WTC11 (cell line): ENCODE data around the gene XAB2. TPM values are rescaled to one million over a fixed set of nuclear protein-coding genes. Genes with fewer than 3 reads are reported as not detected.

Source experiments
- ATAC-seq: fragments of 200-7000 bp; cut with Tn5 transposase; 2 replicates; pipeline ENCODE4 v1.10.0; 2021; ENCODE audit warnings: mild to moderate bottlenecking, moderate library complexity
- CTCF ChIA-PET: fragments of 300-600 bp; sonication (Branson Sonifier 250); formaldehyde crosslinking; loops from one replicate; lab custom pipeline; 2021; ENCODE audit warnings: antibody characterized with exemption; lab: Charles Lee
- POLR2A ChIA-PET: fragments of 350-600 bp; sonication (Branson Sonifier 250); formaldehyde crosslinking; loops from one replicate; lab custom pipeline; 2021; ENCODE audit warnings: antibody characterized with exemption; lab: Charles Lee
- DNase-seq: peaks from one replicate; pipeline ENCODE4 v3.0.0; 2021; ENCODE audit warnings: low spot score
- H3K27ac Mint-ChIP-seq: 2 replicates; pipeline ENCODE4 v1.8.0; 2021; ENCODE audit warnings: mixed read lengths
- H3K27me3 Mint-ChIP-seq: 2 replicates; pipeline ENCODE4 v1.8.0; 2021; ENCODE audit warnings: low read depth, mild to moderate bottlenecking, moderate library complexity, mixed read lengths
- H3K36me3 Mint-ChIP-seq: 2 replicates; pipeline ENCODE4 v1.8.0; 2021; ENCODE audit warnings: mixed read lengths
- H3K4me1 Mint-ChIP-seq: 2 replicates; pipeline ENCODE4 v1.8.0; 2022; ENCODE audit warnings: mixed read lengths
- H3K4me3 Mint-ChIP-seq: 2 replicates; pipeline ENCODE4 v1.8.0; 2021; ENCODE audit warnings: mild to moderate bottlenecking, moderate library complexity, mixed read lengths
- H3K9me3 Mint-ChIP-seq: 2 replicates; pipeline ENCODE4 v1.8.0; 2021; ENCODE audit warnings: mixed read lengths
- ATF3 ChIP-seq: sonication (generic); formaldehyde crosslinking; conservative IDR thresholded peaks from 2 replicates; pipeline ENCODE4 v1.8.1; 2022; ENCODE audit warnings: mild to moderate bottlenecking, missing genetic modification reagents
- E2F1 ChIP-seq: sonication (generic); formaldehyde crosslinking; IDR thresholded peaks from 2 replicates; pipeline ENCODE4 v1.8.0; 2022; ENCODE audit warnings: mild to moderate bottlenecking, missing genetic modification reagents
- ESRRA ChIP-seq: sonication (generic); formaldehyde crosslinking; IDR thresholded peaks from 2 replicates; pipeline ENCODE4 v1.8.1; 2022; ENCODE audit warnings: mild to moderate bottlenecking, missing genetic modification reagents, borderline replicate concordance
- FOXP4 ChIP-seq: sonication (generic); formaldehyde crosslinking; IDR thresholded peaks from 2 replicates; pipeline ENCODE4 v1.8.0; 2022; ENCODE audit warnings: mild to moderate bottlenecking, missing genetic modification reagents
- MAX ChIP-seq: sonication (generic); formaldehyde crosslinking; IDR thresholded peaks from 2 replicates; pipeline ENCODE4 v1.8.0; 2022; ENCODE audit warnings: mild to moderate bottlenecking, missing genetic modification reagents
- MYBL2 ChIP-seq: sonication (generic); formaldehyde crosslinking; IDR thresholded peaks from 2 replicates; pipeline ENCODE4 v1.8.1; 2023; ENCODE audit warnings: mild to moderate bottlenecking, moderate library complexity, missing genetic modification reagents
- NFE2L1 ChIP-seq: sonication (generic); formaldehyde crosslinking; IDR thresholded peaks from 2 replicates; pipeline ENCODE4 v1.8.1; 2023; ENCODE audit warnings: missing genetic modification reagents
- RORB ChIP-seq: fragments of 250-450 bp; sonication (Bioruptor Pico); IDR thresholded peaks from 2 replicates; pipeline ENCODE4 v1.9.0; 2021; ENCODE audit warnings: mild to moderate bottlenecking
- SOX15 ChIP-seq: fragments of 250-450 bp; sonication (Bioruptor Pico); IDR thresholded peaks from 2 replicates; pipeline ENCODE4 v1.9.0; 2021; ENCODE audit warnings: mild to moderate bottlenecking
- TP53 ChIP-seq: sonication (generic); formaldehyde crosslinking; IDR thresholded peaks from 2 replicates; pipeline ENCODE4 v1.8.1; 2023; ENCODE audit warnings: mild to moderate bottlenecking, missing genetic modification reagents
- ZNF138 ChIP-seq: sonication (generic); formaldehyde crosslinking; conservative IDR thresholded peaks from 2 replicates; pipeline ENCODE4 v1.8.1; 2022; ENCODE audit warnings: mild to moderate bottlenecking, moderate library complexity, missing genetic modification reagents
- ZNF396 ChIP-seq: fragments of 250-450 bp; sonication (Bioruptor Pico); IDR thresholded peaks from 2 replicates; pipeline ENCODE4 v1.8.0; 2021; ENCODE audit warnings: mild to moderate bottlenecking, moderate library complexity, borderline replicate concordance
- ZNF416 ChIP-seq: fragments of 250-450 bp; sonication (Bioruptor Pico); IDR thresholded peaks from 2 replicates; pipeline ENCODE4 v1.9.0; 2021; ENCODE audit warnings: mild to moderate bottlenecking, inconsistent platforms
- ZNF425 ChIP-seq: fragments of 250-450 bp; sonication (Bioruptor Pico); conservative IDR thresholded peaks from 2 replicates; pipeline ENCODE4 v1.9.0; 2021; ENCODE audit warnings: mild to moderate bottlenecking
- total RNA-seq: library from RNA; stranded (reverse); gene quantifications from 3 replicates; pipeline ENCODE4 v1.2.3, GENCODE V29; 2021
- TF ChIP-seq, protein P1 (sequence below): sonication (generic); formaldehyde crosslinking; IDR thresholded peaks from 2 replicates; pipeline ENCODE4 v1.8.1; 2022; ENCODE audit warnings: low read depth, mild to moderate bottlenecking, moderate library complexity, missing genetic modification reagents, borderline replicate concordance
- TF ChIP-seq, protein P2 (sequence below): sonication (generic); formaldehyde crosslinking; IDR thresholded peaks from 2 replicates; pipeline ENCODE4 v1.8.1; 2023; ENCODE audit warnings: mild to moderate bottlenecking, missing genetic modification reagents, moderate library complexity
- TF ChIP-seq, protein P3 (sequence below): sonication (generic); formaldehyde crosslinking; IDR thresholded peaks from 2 replicates; pipeline ENCODE4 v1.8.0; 2022; ENCODE audit warnings: missing genetic modification reagents
- TF ChIP-seq, protein P4 (sequence below): fragments of 200-600 bp; IDR thresholded peaks from 2 replicates; pipeline ENCODE4 v1.8.0; 2022; ENCODE audit warnings: antibody characterized with exemption

The XAB2 gene
- total RNA-seq, 1 experiment from 2014 or later = 65.7 TPM

DNA sequence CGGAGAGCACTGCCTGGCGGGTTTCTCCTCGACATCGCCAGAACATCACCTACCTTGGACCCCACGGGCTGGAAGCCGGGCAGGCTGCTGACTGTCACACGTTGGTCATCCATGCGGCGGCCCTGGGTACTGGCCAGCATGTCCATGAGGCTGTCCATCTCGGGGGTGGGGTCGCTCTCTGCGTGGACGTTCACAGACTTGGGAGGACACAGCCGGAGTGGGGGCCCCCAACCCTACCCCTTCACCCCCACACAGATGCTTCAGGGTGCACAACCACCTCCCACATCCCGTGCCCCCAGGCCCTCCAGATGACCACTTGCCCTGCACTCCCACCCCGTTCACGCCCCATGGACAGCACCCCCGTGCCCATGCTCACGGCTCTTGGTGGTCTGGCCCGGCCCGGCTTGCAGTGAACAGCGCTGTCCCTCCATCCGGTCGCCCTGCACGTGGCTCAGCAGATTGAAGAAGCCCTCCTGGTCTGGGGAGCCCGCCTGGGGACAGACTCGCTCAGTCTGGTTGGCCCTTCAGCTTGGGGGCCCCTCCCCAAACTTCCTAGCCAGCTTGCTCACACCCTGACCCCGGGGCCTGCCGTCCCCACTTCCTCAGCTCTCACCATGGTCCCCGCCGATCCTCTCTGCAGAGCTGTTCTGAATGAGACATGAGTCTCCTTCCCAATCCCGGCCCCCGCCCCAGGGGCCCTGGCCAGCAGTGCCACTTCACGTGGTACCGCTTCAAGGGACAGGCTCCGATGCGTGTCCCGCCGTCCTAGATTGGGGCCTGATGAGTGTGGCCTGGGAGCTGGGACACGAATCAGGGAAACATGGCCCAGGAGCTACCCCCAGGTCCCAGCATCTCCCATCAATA is 3.2 kb upstream of the XAB2 start:
- no peak for DNase-seq
- H3K27ac Mint-ChIP-seq = no peak overlapping the region
- H3K36me3 Mint-ChIP-seq = 0 out of 2 replicates have a peak, but pooled peaks cover 4% of the 10 kb centered on the region
- H3K27me3 Mint-ChIP-seq = peaks cover 30% of the 10 kb centered on the region
- TF ChIP-seq ZNF396 (CRISPR knock-in tag) (no peak), TP53 (no peak), ZNF425 (CRISPR knock-in tag) (no peak), SOX15 (CRISPR knock-in tag) (no peak), NFE2L1 (CRISPR knock-in tag) (no peak), ZNF416 (CRISPR knock-in tag) (no peak), ZNF138 (no peak), FOXP4 (CRISPR knock-in tag) (no peak), MYBL2 (CRISPR knock-in tag) (no peak), MAX (CRISPR knock-in tag) (no peak)
- TF ChIP-seq, protein P1, sequence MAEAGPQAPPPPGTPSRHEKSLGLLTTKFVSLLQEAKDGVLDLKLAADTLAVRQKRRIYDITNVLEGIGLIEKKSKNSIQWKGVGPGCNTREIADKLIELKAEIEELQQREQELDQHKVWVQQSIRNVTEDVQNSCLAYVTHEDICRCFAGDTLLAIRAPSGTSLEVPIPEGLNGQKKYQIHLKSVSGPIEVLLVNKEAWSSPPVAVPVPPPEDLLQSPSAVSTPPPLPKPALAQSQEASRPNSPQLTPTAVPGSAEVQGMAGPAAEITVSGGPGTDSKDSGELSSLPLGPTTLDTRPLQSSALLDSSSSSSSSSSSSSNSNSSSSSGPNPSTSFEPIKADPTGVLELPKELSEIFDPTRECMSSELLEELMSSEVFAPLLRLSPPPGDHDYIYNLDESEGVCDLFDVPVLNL (CRISPR knock-in tag) = no peak
- TF ChIP-seq, protein P2, sequence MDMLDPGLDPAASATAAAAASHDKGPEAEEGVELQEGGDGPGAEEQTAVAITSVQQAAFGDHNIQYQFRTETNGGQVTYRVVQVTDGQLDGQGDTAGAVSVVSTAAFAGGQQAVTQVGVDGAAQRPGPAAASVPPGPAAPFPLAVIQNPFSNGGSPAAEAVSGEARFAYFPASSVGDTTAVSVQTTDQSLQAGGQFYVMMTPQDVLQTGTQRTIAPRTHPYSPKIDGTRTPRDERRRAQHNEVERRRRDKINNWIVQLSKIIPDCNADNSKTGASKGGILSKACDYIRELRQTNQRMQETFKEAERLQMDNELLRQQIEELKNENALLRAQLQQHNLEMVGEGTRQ (CRISPR knock-in tag) = no peak
- TF ChIP-seq, protein P3, sequence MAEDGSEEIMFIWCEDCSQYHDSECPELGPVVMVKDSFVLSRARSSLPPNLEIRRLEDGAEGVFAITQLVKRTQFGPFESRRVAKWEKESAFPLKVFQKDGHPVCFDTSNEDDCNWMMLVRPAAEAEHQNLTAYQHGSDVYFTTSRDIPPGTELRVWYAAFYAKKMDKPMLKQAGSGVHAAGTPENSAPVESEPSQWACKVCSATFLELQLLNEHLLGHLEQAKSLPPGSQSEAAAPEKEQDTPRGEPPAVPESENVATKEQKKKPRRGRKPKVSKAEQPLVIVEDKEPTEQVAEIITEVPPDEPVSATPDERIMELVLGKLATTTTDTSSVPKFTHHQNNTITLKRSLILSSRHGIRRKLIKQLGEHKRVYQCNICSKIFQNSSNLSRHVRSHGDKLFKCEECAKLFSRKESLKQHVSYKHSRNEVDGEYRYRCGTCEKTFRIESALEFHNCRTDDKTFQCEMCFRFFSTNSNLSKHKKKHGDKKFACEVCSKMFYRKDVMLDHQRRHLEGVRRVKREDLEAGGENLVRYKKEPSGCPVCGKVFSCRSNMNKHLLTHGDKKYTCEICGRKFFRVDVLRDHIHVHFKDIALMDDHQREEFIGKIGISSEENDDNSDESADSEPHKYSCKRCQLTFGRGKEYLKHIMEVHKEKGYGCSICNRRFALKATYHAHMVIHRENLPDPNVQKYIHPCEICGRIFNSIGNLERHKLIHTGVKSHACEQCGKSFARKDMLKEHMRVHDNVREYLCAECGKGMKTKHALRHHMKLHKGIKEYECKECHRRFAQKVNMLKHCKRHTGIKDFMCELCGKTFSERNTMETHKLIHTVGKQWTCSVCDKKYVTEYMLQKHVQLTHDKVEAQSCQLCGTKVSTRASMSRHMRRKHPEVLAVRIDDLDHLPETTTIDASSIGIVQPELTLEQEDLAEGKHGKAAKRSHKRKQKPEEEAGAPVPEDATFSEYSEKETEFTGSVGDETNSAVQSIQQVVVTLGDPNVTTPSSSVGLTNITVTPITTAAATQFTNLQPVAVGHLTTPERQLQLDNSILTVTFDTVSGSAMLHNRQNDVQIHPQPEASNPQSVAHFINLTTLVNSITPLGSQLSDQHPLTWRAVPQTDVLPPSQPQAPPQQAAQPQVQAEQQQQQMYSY (CRISPR knock-in tag) = no peak
- no peaks in the 10 kb centered on the region for H3K9me3 Mint-ChIP-seq
- H3K4me3 Mint-ChIP-seq = no peak overlapping the region
- ATAC-seq = no peak
- ChIA-PET POLR2A (no interaction called here), CTCF (interaction anchor here (0.6 to 1.2 kb wide), 3 partner anchors 20 to 181 kb away, joined by 3 to 8 read pairs (median 4); no protein-coding TSS in a partner anchor)
- H3K4me1 Mint-ChIP-seq = peaks cover 24% of the 10 kb centered on the region

- POLR2A ChIA-PET = interaction anchor here (0.5 kb wide), 1 partner anchor 1952 kb away, joined by 6 read pairs; no protein-coding TSS in a partner anchor
- ATAC-seq = no peak
- Mint-ChIP-seq H3K4me1 (peaks cover 24% of the 10 kb centered on the region), H3K27me3 (peaks cover 27% of the 10 kb centered on the region), H3K4me3 (peak overlapping the region; percentile 22; the same call in 1 of the 2 replicates), H3K27ac (no peak overlapping the region), H3K36me3 (peaks cover 8% of the 10 kb centered on the region), H3K9me3 (no peaks in the 10 kb centered on the region)
- CTCF ChIA-PET = interaction anchor here (0.5 kb wide), 1 partner anchor 112 kb away, joined by 4 read pairs; no protein-coding TSS in a partner anchor
- no peak for DNase-seq
- TF ChIP-seq E2F1 (no peak), RORB (CRISPR knock-in tag) (no peak), MYBL2 (CRISPR knock-in tag) (no peak), ESRRA (CRISPR knock-in tag) (no peak), ATF3 (CRISPR knock-in tag) (no peak)
- TF ChIP-seq, protein P4, sequence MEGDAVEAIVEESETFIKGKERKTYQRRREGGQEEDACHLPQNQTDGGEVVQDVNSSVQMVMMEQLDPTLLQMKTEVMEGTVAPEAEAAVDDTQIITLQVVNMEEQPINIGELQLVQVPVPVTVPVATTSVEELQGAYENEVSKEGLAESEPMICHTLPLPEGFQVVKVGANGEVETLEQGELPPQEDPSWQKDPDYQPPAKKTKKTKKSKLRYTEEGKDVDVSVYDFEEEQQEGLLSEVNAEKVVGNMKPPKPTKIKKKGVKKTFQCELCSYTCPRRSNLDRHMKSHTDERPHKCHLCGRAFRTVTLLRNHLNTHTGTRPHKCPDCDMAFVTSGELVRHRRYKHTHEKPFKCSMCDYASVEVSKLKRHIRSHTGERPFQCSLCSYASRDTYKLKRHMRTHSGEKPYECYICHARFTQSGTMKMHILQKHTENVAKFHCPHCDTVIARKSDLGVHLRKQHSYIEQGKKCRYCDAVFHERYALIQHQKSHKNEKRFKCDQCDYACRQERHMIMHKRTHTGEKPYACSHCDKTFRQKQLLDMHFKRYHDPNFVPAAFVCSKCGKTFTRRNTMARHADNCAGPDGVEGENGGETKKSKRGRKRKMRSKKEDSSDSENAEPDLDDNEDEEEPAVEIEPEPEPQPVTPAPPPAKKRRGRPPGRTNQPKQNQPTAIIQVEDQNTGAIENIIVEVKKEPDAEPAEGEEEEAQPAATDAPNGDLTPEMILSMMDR = no peak
Observed at GRCh38 chr19:7631577-7631976, 2.2 kb upstream of the XAB2 start.
